Pancreas (tissue), 10 donors: Measurements from ENCODE around the gene GALNT15. TPM values are rescaled to one million over a fixed set of nuclear protein-coding genes. Genes with fewer than 3 reads are reported as not detected.
A peak's percentile ranks its signal among the peaks of the same experiment; 100 is the strongest.

Experiments used
- ATAC-seq, 4 donors: fragments of 200-7000 bp; cut with Tn5 transposase; one replicate each; pipeline versions ENCODE4 v1.8.0 to v1.9.1; 2020; ENCODE audit warnings: mild to moderate bottlenecking in 4 of 4, moderate library complexity in 4 of 4
- DNase-seq, 6 donors: peaks; one replicate each; pipeline ENCODE4 v3.0.0-alpha.2; 2020
- FAIRE-seq: peaks from 2 replicates; lab custom pipeline; 2012; peaks lifted over from hg19 to GRCh38; lab: Jason Lieb, UNC
- H3K27ac ChIP-seq, 4 donors: fragments of 200-600 bp; sonication (generic); 1 replicate in 3 of 4; 2 replicates in 1 of 4; pipeline versions ENCODE4 v1.5.0 to v1.8.0; 2020
- H3K27me3 ChIP-seq, 4 donors: fragments of 200-600 bp; one replicate each; pipeline ENCODE4 v1.8.0; 2021
- H3K36me3 ChIP-seq, 3 donors: fragments of 200-600 bp; sonication (generic) in 1 of 3; one replicate each; pipeline versions ENCODE4 v1.5.0 to v1.8.0; 2020 to 2021
- H3K4me1 ChIP-seq, 3 donors: fragments of 200-600 bp; one replicate each; pipeline ENCODE4 v1.8.0; 2021
- H3K4me3 ChIP-seq, 4 donors: fragments of 200-600 bp; sonication (generic) in 2 of 4; one replicate each; pipeline versions ENCODE4 v1.5.0 to v1.8.0; 2020 to 2021
- H3K9me3 ChIP-seq, 4 donors: fragments of 200-600 bp; one replicate each; pipeline ENCODE4 v1.8.0; 2021
- WGBS, 2 donors: extraction: QIAGEN DNeasy Blood & Tissue Kit; methylation state at CpG; one replicate each; pipeline ENCODE4 v1.1.7; 2013; 5-methylcytosine and 5-hydroxymethylcytosine counted together
- intact Hi-C, 3 donors: fragments of 100-400 bp; cut with DNase I; formaldehyde crosslinking; loops; one replicate each; pipeline versions ENCODE4 v1.11.1 to v1.14.2; 2022
- polyA plus RNA-seq, 2 donors: library from polyadenylated mRNA; stranded (reverse); fragments of 200-250 nt; gene quantifications; one replicate each; pipeline ENCODE4 v1.2.3, GENCODE V29; 2013
- total RNA-seq, 6 donors: library from RNA; stranded (reverse); fragmentation: NEBNext Ultra II Directional in 4 of 6; extraction: Animal tissue kit (Norgen Biotek cat#: 25700) in 4 of 6; gene quantifications; one replicate each; pipeline versions ENCODE4 v1.2.1 to v1.2.4, GENCODE V29; 2021 to 2023
- TF ChIP-seq, protein P1 (sequence below), 4 donors: fragments of 200-600 bp; sonication (generic) in 3 of 4; IDR thresholded peaks; one replicate each; pipeline versions ENCODE4 v1.5.0 to v1.8.0; 2021; ENCODE audit warnings: antibody characterized with exemption in 4 of 4
- donor health status: healthy with polysubstance abuse.
- donor health status: DM: no; HTN: no; CAD: no; lungs with moderate emphysema.
- donor health status: DM: no; HTN: no; CAD: no.
- donor health status: control.
- donor health status: control.
- donor health status: Bipolar disorder and iron deficiency.
- donor health status: DM: yes; HTN: yes; CAD: no.
- donor health status: DM: no; HTN: no; CAD: no.
- donor health status: DM: no; HTN: no; CAD: no.
- donor health status: DM: yes; HTN: yes; CAD: no.

Gene GALNT15
- total and polyA plus RNA-seq, 8 donors: 0.78 to 5.6 (median 2.6) TPM

- intact Hi-C loops: loop anchor here in 2 of 3 donors (5.0 to 10.0 kb wide), 2 partner anchors 120 to 123 kb away; no protein-coding TSS in a partner anchor
- no peaks in the 10 kb centered on the region for H3K4me1 ChIP-seq
- H3K27ac ChIP-seq: no peak overlapping the region
- H3K36me3 ChIP-seq: no peaks in the 10 kb centered on the region
- H3K4me3 ChIP-seq: peak overlapping the region in 1 of 4 donors; percentile 0
- WGBS, 2 donors: 72 to 74% methylated on average over 19 of the region's 19 CpGs
- H3K27me3 ChIP-seq: no peaks in the 10 kb centered on the region
- no peaks in the 10 kb centered on the region for H3K9me3 ChIP-seq
- TF ChIP-seq, protein P1, sequence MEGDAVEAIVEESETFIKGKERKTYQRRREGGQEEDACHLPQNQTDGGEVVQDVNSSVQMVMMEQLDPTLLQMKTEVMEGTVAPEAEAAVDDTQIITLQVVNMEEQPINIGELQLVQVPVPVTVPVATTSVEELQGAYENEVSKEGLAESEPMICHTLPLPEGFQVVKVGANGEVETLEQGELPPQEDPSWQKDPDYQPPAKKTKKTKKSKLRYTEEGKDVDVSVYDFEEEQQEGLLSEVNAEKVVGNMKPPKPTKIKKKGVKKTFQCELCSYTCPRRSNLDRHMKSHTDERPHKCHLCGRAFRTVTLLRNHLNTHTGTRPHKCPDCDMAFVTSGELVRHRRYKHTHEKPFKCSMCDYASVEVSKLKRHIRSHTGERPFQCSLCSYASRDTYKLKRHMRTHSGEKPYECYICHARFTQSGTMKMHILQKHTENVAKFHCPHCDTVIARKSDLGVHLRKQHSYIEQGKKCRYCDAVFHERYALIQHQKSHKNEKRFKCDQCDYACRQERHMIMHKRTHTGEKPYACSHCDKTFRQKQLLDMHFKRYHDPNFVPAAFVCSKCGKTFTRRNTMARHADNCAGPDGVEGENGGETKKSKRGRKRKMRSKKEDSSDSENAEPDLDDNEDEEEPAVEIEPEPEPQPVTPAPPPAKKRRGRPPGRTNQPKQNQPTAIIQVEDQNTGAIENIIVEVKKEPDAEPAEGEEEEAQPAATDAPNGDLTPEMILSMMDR (IDR thresholded peaks at IDR 0.05): no peak
- no peak for ATAC-seq
- no peak for FAIRE-seq
- DNase-seq: no peak
These were observed 759 bp downstream of the GALNT15 start for GRCh38 chr3:16174976-16175901.

DNA sequence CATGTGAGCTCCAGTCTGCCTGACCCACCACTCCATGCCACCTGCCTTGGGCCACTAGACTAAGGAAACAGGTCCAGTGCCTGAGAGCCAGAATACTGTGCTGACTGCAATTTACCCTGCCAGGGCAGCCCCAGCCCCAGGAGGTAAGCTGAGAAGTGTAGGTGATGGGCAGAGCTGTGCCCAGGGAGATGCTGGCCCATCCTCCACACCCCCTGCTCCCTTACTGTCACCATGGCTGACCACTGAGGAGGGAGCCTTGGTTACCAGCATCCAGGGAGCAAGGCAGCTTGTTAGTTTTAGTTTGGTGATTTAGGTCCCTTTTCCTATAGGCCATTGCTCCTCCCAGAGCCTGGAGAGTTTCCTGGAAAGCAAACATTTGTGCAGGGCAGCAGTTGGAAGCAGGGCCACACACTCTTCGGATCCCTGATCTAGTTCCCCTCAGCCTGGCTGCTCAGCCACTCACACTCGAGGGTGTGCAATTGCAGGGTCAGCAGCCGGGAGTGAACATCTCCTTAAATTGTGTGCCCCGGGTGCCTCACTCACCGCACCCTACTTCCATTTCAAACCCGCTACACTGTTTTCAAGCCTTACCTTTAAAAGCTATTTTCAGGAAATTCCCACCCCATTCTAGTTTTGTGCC, 2.0 kb downstream of the GALNT15 start:
- H3K27ac ChIP-seq: no peak overlapping the region
- no peak for DNase-seq
- no peaks in the 10 kb centered on the region for H3K36me3 ChIP-seq
- ATAC-seq: no peak
- intact Hi-C loops: loop anchor here in 2 of 3 donors (5.0 to 10.0 kb wide), 2 partner anchors 122 to 124 kb away; no protein-coding TSS in a partner anchor
- 65 to 72% methylated on average over 6 of the region's 6 CpGs for WGBS, 2 donors
- no peaks in the 10 kb centered on the region for H3K4me1 ChIP-seq
- TF ChIP-seq, protein P1 (IDR thresholded peaks at IDR 0.05): no peak
- no peaks in the 10 kb centered on the region for H3K9me3 ChIP-seq
- H3K4me3 ChIP-seq: peak overlapping the region in 1 of 4 donors; percentile 0
- H3K27me3 ChIP-seq: no peaks in the 10 kb centered on the region
- no peak for FAIRE-seq

DNA sequence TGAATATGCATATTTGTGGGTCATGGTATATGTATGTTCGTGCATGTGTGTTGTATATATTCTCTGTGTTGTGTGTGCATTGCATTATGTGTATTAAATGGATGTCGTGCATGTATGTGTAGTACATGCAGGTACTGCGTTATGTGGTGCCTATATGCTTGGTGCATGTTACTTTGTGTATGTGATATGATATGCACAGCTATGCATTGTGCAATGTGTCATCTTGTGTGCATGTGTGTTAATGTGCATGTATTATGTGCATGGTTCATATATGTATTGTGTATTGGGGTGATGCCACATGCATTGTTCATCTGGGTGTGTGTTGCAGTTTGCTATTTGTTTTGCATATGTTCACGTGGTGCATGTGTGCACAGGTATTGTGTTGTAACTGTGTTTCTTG, 2.9 kb downstream of the GALNT15 start:
- 60 to 84% methylated on average over 4 of the region's 4 CpGs for WGBS, 2 donors
- H3K4me3 ChIP-seq: no peak overlapping the region
- DNase-seq (no peak), ATAC-seq (no peak), FAIRE-seq (no peak)
- TF ChIP-seq, protein P1 (IDR thresholded peaks at IDR 0.05): no peak
- intact Hi-C loops: loop anchor here in 2 of 3 donors (5.0 to 10.0 kb wide), 2 partner anchors 123 to 125 kb away; no protein-coding TSS in a partner anchor
- no peaks in the 10 kb centered on the region for H3K4me1 ChIP-seq
- no peaks in the 10 kb centered on the region for H3K36me3 ChIP-seq
- no peaks in the 10 kb centered on the region for H3K9me3 ChIP-seq
- H3K27me3 ChIP-seq: no peaks in the 10 kb centered on the region
- H3K27ac ChIP-seq: no peak overlapping the region

GRCh38 chr3:16177962-16178627, 3.6 kb downstream of the GALNT15 start:
- no peak for FAIRE-seq
- H3K4me3 ChIP-seq: no peak overlapping the region

More at GRCh38 chr3:16177962-16178627, 3.6 kb downstream of the GALNT15 start:
- H3K9me3 ChIP-seq: no peaks in the 10 kb centered on the region
- peak; percentile 48 to 92 (median 78) for DNase-seq
- TF ChIP-seq, protein P1 (IDR thresholded peaks at IDR 0.05): peak; percentile 86 to 93 (median 89)
- intact Hi-C loops: loop anchor here in 2 of 3 donors (5.0 to 10.0 kb wide), 2 partner anchors 123 to 126 kb away; no protein-coding TSS in a partner anchor
- H3K36me3 ChIP-seq: no peaks in the 10 kb centered on the region
- H3K27ac ChIP-seq: no peak overlapping the region
- no peaks in the 10 kb centered on the region for H3K27me3 ChIP-seq
- ATAC-seq: peak; percentile 89 to 94 (median 90)
- no peaks in the 10 kb centered on the region for H3K4me1 ChIP-seq
- 16 to 19% methylated on average over 22 of the region's 22 CpGs for WGBS, 2 donors
